Activated CD4-positive, CD25-positive, alpha-beta regulatory T cell (primary cell): ENCODE results near the gene KRTAP29-1.
"Not testable (repeated sequence)": the region's sequence is repeated elsewhere in the genome, so short reads cannot be mapped to it uniquely, and the experiment has no call there.

Experiments
- DNase-seq, 4 experiments: peaks; one replicate each; lab custom pipeline; 2025; lab: John Stamatoyannopoulos, UW

The KRTAP29-1 gene, protein sequence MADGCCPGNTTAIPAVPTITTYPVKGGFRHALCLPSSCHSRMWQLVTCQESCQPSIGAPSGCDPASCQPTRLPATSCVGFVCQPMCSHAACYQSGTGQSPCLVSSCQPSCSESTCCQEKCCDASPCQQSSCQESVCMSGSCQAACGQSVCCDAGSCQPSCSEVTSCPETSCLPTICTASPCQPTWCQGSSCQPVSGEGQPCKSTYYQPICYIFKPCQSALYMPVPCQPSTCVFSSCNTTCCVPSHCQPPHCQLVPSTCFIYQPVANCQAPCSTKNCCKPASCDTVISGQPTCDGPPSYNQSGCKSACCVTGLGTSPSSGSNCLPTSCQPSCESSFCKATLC

DNA sequence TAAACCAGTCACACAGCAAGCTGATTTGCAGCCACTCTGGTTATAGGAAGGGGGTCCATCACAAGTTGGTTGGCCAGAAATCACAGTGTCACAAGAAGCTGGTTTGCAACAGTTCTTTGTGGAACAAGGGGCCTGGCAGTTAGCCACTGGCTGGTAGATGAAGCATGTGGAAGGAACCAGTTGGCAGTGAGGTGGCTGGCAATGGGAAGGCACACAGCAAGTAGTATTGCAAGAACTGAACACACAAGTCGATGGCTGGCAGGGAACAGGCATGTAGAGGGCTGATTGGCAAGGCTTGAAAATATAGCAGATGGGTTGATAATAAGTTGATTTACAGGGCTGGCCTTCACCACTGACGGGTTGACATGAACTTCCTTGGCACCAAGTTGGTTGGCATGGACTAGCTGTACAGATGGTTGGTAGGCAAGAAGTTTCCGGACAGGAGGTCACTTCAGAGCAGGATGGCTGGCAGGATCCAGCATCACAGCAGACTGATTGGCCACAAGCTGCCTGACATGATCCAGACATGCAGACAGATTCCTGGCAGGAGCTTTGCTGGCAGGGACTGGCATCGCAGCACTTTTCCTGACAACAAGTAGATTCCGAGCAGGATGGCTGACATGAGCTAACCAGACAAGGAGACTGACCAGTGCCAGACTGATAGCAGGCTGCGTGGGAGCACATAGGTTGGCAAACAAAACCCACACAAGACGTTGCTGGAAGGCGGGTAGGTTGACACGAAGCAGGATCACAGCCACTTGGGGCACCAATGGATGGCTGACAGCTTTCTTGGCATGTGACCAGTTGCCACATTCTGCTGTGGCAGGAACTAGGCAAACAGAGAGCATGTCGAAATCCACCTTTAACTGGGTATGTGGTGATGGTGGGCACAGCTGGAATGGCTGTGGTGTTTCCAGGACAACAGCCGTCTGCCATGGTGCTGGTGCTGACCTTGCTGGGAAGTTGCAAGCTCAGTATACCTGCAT is at the start of gene KRTAP29-1:
Gene KRTAP29-1, minus strand, starts transcription at position 936 of the 986 bp plus-strand sequence. Its CDS starts 0 bp downstream, at position 936.
- DNase-seq: no peak

DNA sequence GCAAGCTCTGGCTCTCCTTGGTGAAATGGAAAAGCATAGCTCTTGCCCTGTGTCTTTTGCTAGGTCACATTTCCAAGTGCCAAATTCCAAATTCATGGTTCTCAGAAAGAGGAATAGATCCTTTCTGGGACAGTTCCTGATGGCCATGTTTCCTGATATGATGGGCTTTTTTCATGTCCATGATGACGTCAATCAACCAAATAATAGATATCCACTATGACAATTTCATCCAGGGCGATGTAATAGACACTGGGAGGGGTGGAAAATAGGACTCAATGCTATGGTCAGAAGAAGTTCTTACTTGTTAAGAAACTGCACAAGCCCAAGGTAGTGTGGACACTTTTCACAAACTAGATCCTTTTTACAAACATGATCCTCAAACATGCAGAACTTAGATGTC is 48.5 kb upstream of the KRTAP29-1 start:
- DNase-seq: no peak

DNA sequence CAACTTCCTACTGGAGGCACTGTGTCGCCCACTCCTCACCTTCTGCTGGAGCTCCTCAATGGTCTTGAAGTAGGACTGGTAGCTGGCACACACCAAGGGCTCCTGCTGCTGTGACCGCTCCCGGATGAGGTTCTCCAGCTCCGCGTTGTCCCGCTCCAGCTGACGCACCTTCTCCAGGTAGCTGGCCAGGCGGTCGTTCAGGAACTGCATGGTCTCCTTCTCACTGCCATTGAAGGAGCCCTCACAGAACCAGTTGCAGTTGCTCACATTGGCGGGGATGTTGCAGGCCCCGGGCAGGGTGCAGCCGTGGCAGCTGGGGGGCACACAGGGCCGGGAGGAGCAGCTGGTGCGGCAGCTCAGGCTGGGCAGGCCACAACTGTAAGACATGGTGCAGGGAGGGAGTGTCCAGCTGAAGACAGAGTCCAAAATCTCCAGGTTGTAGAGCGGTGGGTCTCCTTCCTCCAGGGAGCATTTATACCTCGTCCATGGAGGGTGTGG is 47.8 kb upstream of the KRTAP29-1 start, which contains the start of gene KRT33A:
Gene KRT33A, minus strand, starts transcription at position 448 of the 498 bp plus-strand sequence. Its CDS starts 61 bp downstream, at position 387.
- DNase-seq: not testable (repeated sequence)

DNA sequence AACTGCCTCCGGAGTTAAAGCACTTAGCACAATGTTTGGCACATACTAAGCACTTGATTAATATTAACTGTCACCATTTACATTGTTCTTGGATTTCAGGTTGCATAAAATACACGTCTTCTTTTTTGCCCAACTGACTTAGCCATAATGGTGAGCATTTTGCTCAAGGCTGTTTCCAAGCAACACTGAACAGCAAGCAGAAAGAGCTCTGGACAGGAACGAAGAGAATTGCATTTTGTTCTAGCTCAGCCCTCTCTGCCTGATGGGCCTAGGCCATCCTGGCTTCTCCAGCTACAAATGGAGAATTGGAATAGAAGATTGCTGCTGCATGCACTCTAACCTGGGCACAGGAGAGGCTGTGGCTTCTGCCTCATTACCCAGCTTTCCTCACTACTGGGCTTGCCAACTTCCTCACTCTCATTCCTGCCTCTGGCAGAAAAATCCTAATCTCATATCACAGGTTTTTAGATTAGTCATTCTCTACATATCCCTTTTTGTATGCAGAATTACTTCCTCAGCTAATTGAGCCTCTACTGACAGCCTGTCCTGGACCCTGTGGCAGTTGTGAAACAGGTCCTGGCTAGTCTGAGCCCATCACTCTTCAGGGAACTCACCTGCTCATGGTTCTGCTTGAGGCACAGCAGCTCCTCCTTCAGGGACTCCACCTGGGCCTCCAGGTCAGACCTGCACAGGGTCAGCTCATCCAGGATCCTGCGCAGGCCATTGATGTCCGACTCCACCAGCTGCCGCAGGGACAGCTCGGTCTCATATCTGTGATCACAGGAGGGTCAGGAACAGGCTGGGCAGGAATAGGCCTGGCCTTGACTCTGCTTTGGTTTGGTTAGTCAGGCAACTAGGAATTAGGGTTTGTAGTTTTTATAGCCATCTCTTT is 45.5 kb upstream of the KRTAP29-1 start:
- DNase-seq: no peak

DNA sequence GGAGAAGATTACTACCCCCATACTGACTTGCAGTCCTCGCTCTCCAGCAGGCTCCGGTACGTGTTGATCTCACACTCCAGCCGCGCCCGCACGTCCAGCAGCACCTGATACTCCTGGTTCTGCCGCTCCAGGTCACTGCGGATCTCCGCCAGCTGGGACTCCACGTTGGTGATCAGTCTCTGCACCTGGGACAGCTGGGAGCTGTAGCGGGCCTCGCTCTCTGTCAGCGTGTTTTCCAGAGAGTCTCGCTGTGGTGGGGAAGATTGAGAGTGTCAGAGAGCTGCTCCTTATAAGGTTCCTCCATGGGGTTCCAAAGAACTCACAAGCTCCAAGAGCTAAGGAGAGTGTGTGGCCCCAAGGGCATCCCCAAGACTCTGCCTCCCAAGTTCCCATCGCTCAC is 43.8 kb upstream of the KRTAP29-1 start:
- not testable (repeated sequence) for DNase-seq

DNA sequence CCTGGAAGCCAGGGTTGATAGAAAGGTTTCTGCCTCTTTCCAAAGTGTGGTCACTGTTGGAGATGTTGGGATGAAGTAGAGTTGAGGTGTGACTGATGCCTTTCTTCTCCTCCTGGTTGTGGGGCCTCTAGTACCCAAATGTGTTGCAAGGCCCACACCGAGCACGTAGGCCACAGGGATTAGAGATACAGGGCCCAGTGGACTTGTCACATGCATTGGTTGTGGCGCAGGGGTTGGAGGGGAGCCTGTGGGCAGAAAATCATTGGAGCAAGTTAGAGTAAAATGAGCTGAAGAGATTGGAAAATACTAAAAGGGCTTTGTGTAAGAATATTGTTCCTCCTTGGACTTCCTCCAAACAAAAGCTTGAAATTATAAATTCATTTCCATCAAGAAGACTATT is 43.3 kb upstream of the KRTAP29-1 start:
- no peak for DNase-seq

DNA sequence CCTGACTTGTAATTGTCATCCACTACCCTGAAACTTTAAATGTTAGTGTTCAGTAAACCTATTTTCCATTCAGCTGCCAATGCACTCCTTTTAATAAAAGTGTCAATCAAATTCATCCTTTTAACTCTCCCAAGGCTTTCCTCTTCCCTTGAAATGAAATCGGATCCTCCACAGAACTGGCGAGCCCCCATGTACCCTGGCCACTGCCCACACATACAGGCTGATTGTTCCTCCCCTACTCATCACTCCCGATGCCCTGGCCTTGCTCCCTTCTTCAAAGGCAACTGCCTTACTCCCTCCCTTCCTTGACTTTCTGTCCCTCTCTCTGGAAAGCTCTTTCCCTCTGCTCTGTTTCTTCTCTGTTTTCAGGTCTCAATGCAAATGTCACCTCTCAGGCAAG is 40.4 kb upstream of the KRTAP29-1 start:
- no peak for DNase-seq

DNA sequence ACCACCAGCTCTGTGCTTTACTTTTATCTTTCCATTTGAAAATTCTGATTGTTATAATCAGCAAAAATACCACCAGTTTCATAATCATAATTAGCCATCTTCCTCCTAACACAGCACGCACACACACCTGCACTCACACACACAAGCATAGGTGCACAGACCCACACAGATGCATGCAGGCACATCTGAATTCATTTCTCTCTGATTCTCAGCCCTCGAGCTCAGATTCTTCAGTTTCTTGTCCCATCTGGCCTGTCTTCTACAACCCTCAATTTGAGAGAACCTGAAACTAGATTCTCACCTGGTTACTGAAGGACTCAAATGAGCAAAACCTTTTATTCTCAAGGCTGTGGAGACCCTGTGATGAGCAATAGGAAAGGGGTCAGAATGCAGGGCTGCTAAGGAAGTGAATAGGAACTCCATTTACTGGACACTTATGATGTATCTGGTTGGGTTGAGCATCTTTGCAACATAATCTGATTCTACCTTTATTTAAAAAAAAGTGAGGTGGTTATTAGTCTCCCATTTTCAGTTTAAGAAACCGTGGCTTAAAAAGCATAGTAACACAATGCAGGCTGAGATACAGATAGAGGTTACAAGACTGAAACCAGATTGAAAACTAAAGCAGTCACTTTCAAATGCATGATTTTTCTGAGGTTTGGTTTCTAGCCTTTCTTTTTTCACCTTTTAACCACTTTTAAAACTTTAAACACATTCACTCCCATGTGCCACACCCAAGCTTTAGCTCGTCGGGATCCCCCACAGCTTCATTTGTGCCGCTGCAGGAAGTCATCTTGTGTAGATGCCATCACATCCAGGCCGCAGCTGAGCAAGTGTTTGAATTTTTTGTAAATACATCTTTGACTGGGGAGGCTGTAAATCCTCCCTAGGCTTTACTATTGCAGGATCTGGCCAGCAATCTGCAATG is 38.5 kb upstream of the KRTAP29-1 start:
- no peak for DNase-seq

DNA sequence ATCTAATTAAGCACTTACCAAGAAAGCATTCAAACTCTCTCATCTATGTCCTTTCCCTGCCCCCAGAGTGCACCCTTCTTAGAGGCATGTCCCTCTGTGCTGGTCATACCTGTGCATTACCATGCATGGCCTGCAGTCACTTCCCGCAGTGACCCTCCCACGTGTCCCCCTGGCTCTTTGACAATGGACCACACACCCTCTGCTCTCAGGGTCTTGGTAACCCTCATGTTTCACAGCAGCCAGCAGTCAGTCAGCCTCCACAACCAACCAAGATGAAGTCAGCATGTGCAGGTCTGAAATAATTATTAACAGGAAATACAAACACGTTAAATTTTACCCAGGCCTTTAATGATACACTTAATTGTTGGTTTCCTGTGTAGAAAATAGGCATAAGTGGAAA is 37.8 kb upstream of the KRTAP29-1 start:
- DNase-seq: no peak

DNA sequence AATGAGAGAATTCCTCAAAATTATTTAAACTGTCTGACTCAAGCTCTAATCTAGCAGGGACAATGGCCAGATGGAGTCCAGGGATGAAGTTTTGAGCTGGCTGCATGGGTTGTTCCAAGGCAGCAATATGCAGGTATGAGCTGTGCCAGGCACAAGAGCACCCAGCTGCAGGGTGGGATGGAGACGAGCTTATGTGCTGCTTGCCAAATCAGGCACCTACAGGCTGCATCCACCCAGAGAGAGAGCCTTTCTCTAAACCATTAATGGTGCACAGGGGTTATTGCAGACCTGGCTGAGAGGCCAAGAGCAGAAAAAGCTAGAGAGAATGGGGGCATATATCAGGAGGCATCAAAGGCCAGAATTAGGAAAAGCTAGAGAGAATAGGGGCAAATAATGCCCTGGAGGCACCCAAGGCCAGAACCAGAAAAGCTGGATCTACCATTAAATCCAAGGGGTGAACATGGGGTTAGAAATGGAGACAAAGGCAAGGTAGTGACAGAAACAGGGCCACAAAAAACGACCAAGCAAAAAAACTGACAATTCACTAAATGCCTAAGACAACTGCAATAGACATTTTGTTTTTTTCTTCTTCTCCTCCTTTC is 37.0 kb upstream of the KRTAP29-1 start:
- no peak for DNase-seq

DNA sequence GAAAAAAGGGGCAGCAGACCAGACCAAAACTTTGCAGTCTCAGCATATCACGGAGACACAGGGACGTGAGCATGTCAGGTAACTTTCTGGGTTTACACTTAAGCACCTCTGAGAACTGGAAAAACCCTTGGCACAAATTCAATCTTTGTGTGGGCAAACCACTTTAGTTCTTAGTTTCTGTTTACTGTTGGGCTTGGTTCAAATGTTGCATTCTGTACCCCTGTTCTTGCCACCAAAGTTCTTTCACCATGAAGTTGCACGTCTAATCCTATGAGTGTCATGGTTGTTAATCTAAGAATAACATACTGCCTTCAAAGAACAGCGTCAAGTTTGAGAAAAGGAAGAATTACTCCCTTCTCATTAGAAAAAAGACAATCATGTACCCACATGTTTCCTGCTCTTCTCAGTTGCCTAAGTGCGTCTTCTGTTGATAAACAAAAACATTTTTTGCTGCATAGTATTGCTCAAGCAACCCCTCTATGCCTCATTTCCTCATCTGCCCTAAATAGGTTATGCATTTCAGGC is 36.4 kb upstream of the KRTAP29-1 start:
- DNase-seq: no peak

DNA sequence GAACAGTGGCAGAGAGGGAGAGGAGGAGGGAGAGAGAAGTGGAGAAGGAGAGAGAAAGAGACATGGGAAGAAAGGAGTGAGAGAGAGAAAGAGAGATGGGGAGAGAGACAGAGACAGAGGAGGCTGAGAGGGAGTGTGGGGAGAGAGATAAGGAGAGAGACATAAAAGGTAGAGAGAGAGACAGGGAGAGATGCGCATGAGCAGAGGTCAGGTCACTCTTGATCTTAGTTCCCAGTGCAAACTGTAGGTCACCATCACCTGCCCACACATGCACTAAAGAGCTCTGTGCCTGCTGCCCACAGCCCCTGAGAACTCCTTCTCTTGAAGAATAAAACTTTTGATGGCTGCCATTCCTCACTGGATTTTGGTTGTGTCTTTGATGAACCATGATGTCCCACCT is 33.1 kb upstream of the KRTAP29-1 start:
- no peak for DNase-seq

DNA sequence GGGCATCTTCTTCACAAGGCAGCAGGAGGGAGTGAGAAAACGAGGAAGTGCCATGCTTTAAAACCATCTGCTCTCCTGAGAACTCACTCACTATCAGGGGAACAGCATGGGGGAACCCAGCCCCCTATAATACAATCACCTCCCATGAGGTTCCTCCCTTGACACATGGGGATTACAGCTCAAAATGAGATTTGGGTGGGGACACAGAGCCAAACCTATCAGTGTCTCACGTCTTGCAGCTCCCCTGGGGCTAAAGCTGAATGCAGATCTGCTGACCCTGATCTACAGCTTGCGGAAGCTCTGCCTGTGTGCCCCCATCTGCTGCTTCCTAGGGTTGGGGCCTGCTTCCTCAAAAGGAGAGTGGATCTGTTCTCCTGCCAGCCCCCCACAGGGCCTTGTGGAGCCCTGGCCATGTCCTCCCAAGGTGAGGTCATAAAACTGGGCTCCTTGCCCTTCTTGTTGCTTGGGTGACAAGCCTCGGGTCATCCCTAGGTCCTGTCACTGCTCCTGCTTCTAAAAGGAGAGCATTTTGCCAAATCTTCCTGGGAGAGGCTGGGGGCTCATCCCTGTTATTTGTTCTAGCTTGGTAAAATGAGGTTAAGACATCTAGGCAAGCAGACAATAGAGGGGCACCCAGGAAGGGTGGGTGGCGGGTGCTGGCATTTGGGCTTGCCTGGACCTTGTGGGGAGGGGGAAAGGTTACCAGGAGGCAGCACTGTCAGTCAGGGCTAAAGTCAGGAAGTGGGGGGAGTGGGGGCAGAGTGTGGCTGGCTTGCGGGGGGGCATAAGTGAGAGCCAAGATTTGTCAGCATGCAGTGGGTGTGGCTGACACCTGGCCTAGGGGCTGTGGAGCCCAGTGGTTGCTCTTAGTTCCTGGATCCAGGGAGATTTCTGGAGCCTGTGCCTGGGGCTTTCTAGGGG is 32.0 kb upstream of the KRTAP29-1 start:
- DNase-seq: no peak

DNA sequence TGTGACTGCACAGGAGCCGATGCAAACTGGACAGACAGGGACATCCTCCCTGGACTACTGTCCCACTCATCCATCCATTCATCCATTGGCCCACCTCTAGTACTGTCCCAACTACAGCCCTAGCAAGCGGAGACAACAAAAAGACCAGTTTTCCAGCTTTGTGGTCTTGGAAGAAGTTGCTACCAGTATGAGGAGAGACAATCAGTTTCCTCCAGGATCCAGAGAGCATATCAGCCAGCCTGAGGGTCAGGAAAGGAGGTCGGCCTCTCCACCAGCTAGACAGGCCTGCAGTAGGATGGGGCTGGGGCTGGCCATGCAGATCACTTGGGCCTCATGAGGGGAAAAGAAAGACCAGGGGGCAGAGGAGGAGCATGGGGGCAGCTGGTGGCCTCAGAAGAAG is 31.2 kb upstream of the KRTAP29-1 start:
- DNase-seq: no peak

DNA sequence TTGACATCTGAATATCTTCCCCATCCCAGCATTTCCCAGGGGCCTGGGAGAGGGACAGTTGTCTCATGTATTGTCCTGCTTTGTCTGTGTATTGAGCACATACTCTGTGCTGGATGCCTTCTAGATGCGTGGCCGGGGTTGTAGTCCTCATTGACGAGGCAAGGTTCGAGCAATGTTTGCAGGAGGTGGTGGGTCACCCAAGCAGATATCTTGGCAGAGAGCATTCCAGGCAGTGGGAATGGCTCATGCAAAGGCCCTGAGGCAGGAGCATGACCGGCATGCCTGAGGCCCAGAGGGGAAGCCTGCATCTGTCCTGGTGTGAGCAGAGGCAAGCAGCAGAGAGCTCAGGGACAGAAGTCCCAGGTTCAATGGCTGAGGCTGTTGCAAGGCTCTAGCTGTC is 30.4 kb upstream of the KRTAP29-1 start:
- no peak for DNase-seq

DNA sequence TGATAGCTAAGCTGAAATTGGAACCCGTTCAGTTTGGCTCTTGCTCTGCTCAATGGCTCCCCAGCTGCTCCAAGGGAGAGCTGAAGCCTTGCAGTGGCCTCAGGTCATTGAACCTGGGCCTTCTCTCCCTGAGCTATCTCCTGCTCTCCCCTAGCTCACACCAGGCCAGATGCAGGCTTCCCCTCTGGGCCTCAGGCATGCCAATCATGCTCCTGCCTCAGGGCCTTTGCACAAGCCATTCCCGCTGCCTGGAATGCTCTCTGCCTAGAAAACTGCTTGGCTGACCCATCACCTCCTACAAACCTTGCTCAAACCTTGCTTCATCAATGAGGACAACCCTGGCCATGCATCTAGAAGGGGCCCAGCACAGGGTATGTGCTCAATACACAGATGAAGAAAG is 29.6 kb upstream of the KRTAP29-1 start:
- no peak for DNase-seq

DNA sequence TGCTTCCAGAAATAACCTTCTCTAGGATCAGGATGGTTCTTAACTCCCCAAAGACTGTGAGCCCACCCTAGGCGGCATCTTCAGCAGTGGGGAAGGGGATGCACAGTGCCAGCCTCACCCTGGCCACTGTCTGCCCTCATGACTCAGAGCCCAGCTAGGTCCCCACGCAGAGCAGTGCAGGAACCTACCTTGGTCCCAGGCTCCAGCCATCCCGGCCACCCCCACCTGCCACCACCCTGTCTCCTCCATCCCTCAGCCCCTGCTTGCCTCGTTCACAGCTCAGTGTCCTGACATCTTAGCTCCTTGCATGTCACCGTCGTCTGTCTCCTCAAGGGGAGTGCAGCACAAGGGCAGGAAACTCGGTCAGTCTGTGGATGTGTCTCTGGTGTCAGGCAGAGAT is 29.0 kb upstream of the KRTAP29-1 start:
- DNase-seq: no peak

DNA sequence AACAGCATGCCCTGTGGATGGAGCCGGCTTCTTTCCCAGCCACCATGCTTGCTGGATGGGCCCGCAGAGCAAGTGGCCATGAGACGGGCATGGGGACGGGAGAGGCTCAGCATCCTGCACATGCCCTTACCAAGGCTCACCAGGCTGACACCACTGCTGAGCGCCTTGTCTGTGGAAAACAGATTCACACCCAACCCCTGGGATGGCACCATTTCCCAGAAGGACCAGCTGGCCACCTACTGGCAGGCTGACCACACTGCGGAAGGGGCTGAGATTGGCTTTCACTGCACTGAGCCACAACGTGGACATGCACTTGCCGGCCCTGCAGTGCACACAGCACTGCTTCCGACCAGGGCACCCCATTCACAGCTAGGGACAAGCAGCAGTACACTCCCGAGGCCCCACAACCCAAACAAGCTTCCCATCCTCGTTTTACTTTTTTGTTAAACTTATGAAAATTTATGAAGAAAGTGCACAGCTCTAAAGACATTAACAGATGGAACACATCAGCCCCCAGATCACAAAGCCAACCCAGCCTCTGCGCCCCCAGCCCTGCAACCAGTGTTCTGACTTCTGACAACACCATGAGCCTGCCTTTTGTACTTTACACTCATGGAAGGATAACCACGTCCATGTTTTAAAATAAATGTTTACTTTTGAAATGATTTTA is 26.8 kb upstream of the KRTAP29-1 start:
- no peak for DNase-seq
